ENCODE measurements around the gene ATP1B3. TPM values are rescaled to one million over a fixed set of nuclear protein-coding genes. Genes with fewer than 3 reads are reported as not detected.

ATP1B3 gene
- total RNA-seq, 2 experiments from 2014 or later: 143 to 145 TPM

Other genes with a start within 250 kb of the ATP1B3 start
- gene RNF7, start 138.3 kb upstream of the ATP1B3 start, total RNA-seq: 10 to 100 TPM; 54.0 to 58.9 TPM
- not detected for gene GRK7, start 113.2 kb upstream of the ATP1B3 start, total RNA-seq